HG02798 (cell line): ENCODE results near the gene CREB5.

Source experiments
- ATAC-seq: cut with Tn5 transposase; IDR thresholded peaks from one replicate; pipeline ENCODE4 v1.9.1; 2021; ENCODE audit warnings: mild to moderate bottlenecking; ENCODE audit not compliant: unreplicated experiment, poor library complexity

Gene CREB5

DNA sequence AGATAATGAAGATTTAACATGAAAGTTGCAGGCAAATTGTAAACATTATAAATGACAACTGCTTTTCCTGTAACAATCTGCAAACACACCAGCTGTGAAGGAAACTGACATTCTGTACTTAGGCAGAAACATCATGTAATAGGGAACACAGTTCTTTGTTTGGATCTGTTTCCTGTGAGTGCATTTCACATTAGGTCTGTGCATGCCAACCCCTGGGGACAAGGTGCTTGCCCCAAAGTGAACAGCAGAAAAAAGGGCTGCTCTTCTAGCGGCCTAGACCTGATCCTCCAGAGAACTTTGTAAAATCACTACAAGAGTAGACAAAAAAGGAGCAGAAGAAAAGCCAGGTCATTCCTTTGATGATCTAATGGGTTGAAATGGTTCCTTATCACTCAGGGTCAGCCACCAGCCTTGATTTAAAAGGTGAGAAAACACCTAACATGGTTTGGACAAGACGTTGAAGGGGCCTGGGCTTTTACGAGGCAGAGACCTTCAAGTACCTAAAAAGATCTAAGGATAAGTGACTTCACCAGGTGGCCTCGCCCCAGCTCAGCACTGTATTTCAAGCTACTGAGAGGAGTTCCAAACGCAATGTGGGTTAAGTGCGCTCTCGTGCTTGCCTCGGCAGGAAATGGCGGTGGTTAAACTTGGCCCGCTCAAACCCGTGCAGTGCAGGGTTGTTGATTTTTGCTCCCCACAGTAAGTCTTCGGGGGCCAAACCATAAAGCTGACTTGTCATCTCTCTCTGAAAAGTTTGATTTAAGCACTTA is 249.7 kb downstream of the CREB5 start:
- no peak for ATAC-seq

GRCh38 chr7:28666154-28666553 is 253.8 kb downstream of the CREB5 start:
- no peak for ATAC-seq

- ATAC-seq: no peak
Observed at GRCh38 chr7:28668085-28668484, 255.8 kb downstream of the CREB5 start.

DNA sequence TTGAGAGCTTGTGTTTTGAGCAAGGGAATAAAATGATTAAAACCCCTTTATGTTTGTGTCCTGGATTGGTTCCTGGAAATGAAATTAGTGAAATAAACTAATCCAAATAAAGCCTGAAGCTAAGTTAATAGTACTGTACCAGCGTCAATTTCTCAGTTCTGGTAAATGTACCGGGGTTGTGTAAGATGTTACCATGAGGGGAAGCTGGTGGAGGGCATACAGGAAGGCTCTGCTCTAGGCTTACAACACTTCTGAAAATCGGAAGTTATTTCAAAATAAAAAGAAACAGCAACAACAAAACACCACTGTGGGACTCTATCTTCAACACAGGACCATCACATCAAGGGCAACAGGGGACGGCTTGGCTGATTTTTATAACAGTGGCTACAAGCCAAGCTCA is 257.0 kb downstream of the CREB5 start:
- ATAC-seq: no peak

DNA sequence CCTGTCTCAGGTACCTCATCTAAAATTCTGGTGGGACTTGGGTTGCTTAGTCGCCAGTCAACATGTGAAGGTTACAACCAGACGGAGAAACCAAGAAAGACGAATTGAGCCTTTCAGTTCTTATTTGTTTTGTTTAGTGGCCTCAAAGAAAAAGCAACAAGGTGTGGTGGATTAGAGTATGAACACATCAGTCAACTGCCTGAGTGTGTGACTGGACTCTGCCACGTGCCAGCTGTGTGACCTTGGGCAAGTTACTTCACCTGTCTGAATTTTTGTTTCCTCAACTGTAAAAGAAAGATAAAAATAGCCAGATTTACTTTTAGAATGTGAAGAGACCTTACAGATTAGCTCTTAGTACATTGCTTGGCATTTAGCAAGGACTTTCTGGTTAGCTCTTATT is 259.2 kb downstream of the CREB5 start:
- ATAC-seq: no peak

DNA sequence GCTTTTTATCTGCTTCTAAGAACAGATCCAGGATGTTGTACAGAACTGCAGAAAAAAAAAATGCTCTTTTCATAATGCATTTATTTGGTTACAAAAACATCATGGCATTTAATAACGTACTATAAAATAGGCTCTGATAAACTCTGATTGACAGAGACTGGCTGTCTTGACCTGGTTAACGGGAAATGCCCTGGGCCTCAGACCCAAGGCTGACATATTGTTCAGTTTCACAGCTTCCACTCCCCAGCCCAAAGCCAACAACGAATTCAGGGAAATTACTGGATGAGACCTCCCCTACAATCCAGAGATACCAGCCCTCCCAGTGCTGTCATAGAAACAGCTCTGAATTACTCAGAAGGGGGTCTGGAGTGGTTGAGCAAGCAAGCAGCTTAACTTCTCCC is 260.1 kb downstream of the CREB5 start:
- no peak for ATAC-seq

GRCh38 chr7:28674359-28674782 is 262.1 kb downstream of the CREB5 start:
- ATAC-seq: no peak

GRCh38 chr7:28675429-28675828 is 263.1 kb downstream of the CREB5 start:
- ATAC-seq: no peak

DNA sequence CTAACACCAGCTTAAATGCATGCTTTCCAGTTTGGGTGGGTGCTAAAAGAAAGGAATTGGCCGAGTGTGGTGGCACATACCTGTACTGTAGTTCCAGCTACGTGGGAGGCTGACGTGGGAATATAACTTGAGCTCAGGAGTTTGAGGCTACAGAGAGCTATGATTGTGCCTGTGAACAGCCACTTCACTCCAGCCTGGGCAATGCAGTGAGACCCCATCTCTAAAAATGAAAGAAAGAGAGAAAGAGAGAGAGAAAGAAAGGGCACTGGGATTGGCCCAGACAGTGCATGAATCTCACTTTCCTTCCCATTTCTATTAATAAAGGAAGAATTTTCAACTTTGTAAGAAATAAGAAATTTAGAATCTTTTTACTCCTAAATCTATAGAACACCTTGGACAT is 265.4 kb downstream of the CREB5 start:
- no peak for ATAC-seq

GRCh38 chr7:28678431-28678965 is 266.2 kb downstream of the CREB5 start:
- no peak for ATAC-seq

- no peak for ATAC-seq
Observed at GRCh38 chr7:28681693-28682310, 269.5 kb downstream of the CREB5 start.

DNA sequence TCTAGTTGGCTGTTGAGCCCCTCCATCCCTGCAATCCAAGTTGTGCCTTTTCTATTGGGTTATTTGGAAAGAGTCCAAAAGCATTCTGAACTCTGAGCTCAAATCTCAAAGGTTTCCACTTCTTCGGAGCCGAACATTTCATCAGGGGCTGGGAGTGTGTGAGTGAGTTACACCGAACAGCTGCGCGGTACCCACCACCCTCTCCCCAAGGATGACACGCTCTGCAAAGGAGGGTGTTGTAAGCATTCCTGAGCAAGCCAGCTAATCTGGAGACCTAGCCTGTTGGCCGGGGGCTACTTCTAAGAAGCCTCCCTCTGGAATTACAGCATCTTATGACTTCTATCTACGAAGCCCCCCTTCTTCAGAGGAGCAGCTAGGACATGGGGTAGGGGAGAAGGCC is 270.5 kb downstream of the CREB5 start:
- no peak for ATAC-seq

- ATAC-seq: no peak
Observed at GRCh38 chr7:28684650-28685241, 272.4 kb downstream of the CREB5 start.

GRCh38 chr7:28685242-28685643 is 272.9 kb downstream of the CREB5 start:
- no peak for ATAC-seq

DNA sequence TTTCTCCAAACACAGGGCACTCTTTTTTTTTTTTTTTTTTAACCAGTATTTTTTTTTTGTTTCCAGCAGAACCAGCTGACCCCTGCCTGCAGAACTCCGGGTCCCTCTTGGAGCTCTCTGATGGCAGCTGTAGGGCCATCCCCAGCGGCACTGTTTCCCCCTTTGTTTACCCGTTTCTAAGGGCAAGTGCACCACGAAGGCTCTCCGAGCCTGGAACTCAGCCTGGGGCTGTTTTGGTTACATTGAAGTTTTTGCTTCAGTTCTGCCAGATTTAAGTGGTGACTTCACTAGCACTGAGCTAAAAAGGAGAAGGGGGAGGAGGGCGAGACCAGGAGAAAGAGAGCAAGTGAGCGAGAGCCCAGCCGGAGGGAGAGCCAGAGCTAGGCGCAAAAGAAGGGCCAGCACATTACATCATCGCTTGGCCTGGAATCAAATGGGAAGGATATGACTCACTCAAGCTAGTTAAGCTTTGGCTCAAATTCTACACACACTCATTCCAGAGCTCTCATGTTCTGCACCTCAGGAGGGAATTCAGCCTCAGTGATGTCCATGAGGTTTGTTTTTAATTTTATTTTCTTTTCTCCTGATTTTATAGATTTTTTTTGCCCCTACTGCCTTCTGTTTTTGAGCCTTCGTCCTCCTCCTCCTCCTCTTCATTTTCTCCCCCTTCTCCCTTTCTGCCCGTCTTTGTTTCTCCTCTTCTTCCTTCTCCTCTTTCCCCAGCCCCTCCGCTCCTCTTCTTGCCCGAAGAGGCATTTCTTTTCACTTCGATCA is 273.5 kb downstream of the CREB5 start:
- ATAC-seq: no peak

GRCh38 chr7:28686418-28686800 is 274.1 kb downstream of the CREB5 start:
- no peak for ATAC-seq

GRCh38 chr7:28687537-28687936 is 275.2 kb downstream of the CREB5 start:
- ATAC-seq: no peak

DNA sequence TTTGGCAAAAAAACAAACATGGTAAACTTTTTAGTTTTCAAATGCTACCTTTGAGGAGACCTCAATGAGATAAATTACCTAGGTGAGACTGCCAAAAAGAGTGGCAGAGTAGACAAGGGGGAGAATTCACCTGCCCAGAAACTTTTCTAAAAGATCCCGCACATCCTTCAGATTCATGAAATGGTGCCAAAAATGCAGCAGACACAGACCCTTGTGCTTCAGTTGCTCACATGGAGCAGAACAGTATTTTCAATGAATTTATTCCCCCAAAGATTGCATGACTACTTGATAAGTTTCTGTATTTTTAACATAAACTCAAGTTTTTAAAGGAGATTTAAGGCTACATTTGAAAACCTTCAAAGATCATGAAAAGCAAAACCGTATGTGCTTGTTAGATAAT is 275.9 kb downstream of the CREB5 start:
- ATAC-seq: no peak

- no peak for ATAC-seq
Observed at GRCh38 chr7:28688651-28689050, 276.3 kb downstream of the CREB5 start.
